Neuron (in vitro differentiated cells): Measurements from ENCODE around the gene ZNF407.

Source experiments
- H2AFZ ChIP-seq: one replicate; pipeline ENCODE4 v1.6.1; 2013; ENCODE audit warnings: low read depth, mild to moderate bottlenecking, inconsistent platforms, low read length, moderate library complexity
- H3K27me3 ChIP-seq: one replicate; pipeline ENCODE4 v1.6.1; 2013; ENCODE audit warnings: low read length; ENCODE audit not compliant: insufficient read depth
- H3K36me3 ChIP-seq: one replicate; pipeline ENCODE4 v1.6.1; 2013; ENCODE audit warnings: low read length; ENCODE audit not compliant: insufficient read depth
- H3K4me1 ChIP-seq: one replicate; pipeline ENCODE4 v1.6.1; 2013; ENCODE audit warnings: low read length; ENCODE audit not compliant: insufficient read depth
- H3K4me3 ChIP-seq: 2 replicates; pipeline ENCODE4 v1.5.1; 2013; ENCODE audit warnings: mild to moderate bottlenecking, low read length, moderate library complexity
- H3K9me3 ChIP-seq: one replicate; pipeline ENCODE4 v1.6.1; 2013; ENCODE audit warnings: low read length

ZNF407 gene

GRCh38 chr18:74567822-74568221 lies 29.8 kb upstream of the ZNF407 start:
- no peak overlapping the region for H2AFZ ChIP-seq
- H3K4me3 ChIP-seq: no peak overlapping the region
- no peaks in the 10 kb centered on the region for H3K36me3 ChIP-seq
- peaks cover 4% of the 10 kb centered on the region for H3K27me3 ChIP-seq
- no peaks in the 10 kb centered on the region for H3K4me1 ChIP-seq
- H3K9me3 ChIP-seq: no peaks in the 10 kb centered on the region

GRCh38 chr18:74569401-74569800 lies 28.3 kb upstream of the ZNF407 start:
- Histone ChIP-seq H3K4me3 (no peak overlapping the region), H3K4me1 (peaks cover 3% of the 10 kb centered on the region), H3K9me3 (no peaks in the 10 kb centered on the region), H3K27me3 (peaks cover 4% of the 10 kb centered on the region), H2AFZ (no peak overlapping the region), H3K36me3 (no peaks in the 10 kb centered on the region)

GRCh38 chr18:74570266-74570665 lies 27.4 kb upstream of the ZNF407 start:
- Histone ChIP-seq H3K4me3 (no peak overlapping the region), H3K4me1 (peaks cover 4% of the 10 kb centered on the region), H3K36me3 (no peaks in the 10 kb centered on the region), H2AFZ (no peak overlapping the region), H3K9me3 (no peaks in the 10 kb centered on the region), H3K27me3 (peaks cover 4% of the 10 kb centered on the region)

DNA sequence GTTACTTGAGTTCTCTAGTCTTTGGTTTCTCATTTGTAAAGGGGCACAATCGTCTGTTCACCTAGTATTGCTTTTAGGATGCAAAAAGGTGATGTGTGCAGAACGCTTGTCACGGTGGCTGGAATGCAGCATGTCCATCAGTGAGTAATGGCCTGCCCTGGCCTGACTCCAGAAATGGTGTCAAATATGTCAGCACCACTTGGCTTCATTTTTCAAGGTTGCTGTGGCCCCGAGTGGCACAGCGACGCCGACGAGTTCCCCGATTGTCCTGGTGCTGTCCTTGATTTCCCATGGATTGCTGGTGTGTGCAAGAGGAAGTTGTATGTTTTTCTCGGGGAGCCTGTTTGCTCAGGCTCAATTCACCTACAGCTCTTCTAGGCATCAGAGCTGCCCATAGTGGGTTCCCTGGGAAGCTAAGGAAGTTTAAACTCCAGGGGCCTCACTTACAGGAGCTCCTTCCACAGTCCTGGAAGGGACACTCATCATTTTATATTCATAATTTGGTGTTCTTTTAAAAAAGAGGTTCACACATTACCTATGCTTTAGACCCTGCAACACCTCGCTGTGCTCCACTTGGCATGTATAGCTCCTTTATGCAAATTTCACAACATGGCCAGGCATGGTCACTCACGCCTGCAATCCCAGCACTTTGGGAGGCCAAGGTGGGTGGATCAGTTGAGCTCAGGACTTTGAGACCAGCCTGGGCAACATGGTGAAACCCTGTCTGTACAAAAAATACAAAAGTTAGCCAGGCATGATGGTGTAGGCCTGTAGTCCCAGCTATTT lies 25.6 kb upstream of the ZNF407 start:
- peaks cover 4% of the 10 kb centered on the region for H3K27me3 ChIP-seq
- peaks cover 4% of the 10 kb centered on the region for H3K4me1 ChIP-seq
- H3K9me3 ChIP-seq: no peaks in the 10 kb centered on the region
- no peak overlapping the region for H2AFZ ChIP-seq
- no peak overlapping the region for H3K4me3 ChIP-seq
- H3K36me3 ChIP-seq: no peaks in the 10 kb centered on the region

GRCh38 chr18:74573053-74573452 lies 24.6 kb upstream of the ZNF407 start:
- Histone ChIP-seq H3K9me3 (no peaks in the 10 kb centered on the region), H2AFZ (no peak overlapping the region), H3K36me3 (no peaks in the 10 kb centered on the region), H3K27me3 (peaks cover 4% of the 10 kb centered on the region), H3K4me3 (no peak overlapping the region), H3K4me1 (peaks cover 6% of the 10 kb centered on the region)

- no peak overlapping the region for H3K4me3 ChIP-seq
- H3K36me3 ChIP-seq: no peaks in the 10 kb centered on the region
- H3K9me3 ChIP-seq: no peaks in the 10 kb centered on the region
- peak overlapping the region; percentile 94 for H2AFZ ChIP-seq
- peaks cover 6% of the 10 kb centered on the region for H3K4me1 ChIP-seq
- peaks cover 4% of the 10 kb centered on the region for H3K27me3 ChIP-seq
These were observed 22.8 kb upstream of the ZNF407 start for GRCh38 chr18:74574916-74575315.

DNA sequence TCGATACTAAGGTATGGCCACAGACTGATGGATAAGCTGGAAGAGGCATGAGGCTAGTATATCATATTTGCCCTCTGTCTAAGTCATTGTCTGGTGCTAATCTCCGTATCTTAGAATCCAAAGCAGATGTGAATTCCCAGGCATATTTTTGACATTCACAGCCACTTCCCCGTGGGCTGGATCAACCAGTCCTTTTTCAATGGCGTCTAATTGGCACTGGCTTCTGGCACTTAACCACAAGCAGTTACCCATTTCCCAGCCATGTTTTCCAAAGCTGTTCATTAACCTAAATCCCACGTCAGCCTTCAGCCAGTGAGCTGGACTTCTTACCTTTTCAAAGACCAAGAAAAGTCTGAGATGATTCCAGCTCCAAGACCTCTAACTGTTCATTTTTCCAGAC lies 20.7 kb upstream of the ZNF407 start:
- no peaks in the 10 kb centered on the region for H3K27me3 ChIP-seq
- no peak overlapping the region for H2AFZ ChIP-seq
- no peaks in the 10 kb centered on the region for H3K9me3 ChIP-seq
- H3K4me3 ChIP-seq: no peak overlapping the region
- H3K36me3 ChIP-seq: no peaks in the 10 kb centered on the region
- peaks cover 6% of the 10 kb centered on the region for H3K4me1 ChIP-seq

DNA sequence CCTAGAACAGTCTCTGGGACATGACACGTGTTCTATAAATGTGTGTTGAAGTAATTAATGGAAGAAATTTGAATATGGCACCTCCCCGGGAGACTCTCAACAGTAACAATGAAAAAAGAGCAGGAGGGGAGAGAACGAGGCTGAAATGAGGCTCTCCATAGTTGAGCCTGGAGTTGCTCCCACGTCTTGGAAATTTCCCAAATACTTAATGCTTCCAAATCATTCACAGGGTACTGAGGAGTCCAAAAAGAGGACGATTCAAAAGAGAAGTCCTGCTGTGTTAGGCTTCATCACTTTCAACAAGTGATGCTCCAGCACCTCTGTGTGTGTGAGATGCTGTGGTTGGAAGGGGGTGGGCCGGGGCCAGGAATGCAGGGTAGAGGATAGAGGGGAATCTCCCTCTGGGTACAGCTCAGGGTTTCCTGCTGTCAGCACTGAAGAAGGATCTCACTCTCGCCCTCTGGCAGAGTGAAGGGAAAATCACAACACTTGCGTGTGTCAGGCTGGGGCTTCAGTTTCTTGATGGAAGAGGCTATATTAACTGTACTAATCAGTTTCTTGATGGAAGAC lies 18.1 kb upstream of the ZNF407 start:
- no peak overlapping the region for H3K4me3 ChIP-seq
- H3K36me3 ChIP-seq: no peaks in the 10 kb centered on the region
- H3K9me3 ChIP-seq: no peaks in the 10 kb centered on the region
- no peaks in the 10 kb centered on the region for H3K27me3 ChIP-seq
- H2AFZ ChIP-seq: no peak overlapping the region
- peaks cover 2% of the 10 kb centered on the region for H3K4me1 ChIP-seq

- no peak overlapping the region for H2AFZ ChIP-seq
- H3K36me3 ChIP-seq: no peaks in the 10 kb centered on the region
- no peaks in the 10 kb centered on the region for H3K27me3 ChIP-seq
- no peaks in the 10 kb centered on the region for H3K9me3 ChIP-seq
- H3K4me1 ChIP-seq: no peaks in the 10 kb centered on the region
- H3K4me3 ChIP-seq: no peak overlapping the region
These were observed 15.0 kb upstream of the ZNF407 start for GRCh38 chr18:74582642-74583041.

DNA sequence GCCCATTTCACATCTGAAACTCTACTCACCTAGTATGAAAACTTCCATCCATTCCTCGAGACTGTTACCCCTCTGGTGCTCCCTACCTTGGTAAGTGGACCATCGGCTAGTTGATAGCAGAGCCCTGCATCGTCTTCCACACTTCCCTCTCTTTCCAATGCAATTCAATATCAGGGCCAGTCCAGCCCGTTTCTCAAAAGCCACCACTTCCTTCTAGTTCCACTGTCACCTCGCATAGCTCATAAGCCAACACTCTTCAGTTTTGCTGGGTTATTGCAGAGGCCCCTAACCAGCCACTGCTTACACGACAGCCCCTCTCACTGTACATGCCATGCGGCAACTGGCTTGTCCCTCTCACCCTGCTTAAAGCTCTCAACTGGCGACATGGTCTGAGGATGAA lies 10.2 kb upstream of the ZNF407 start:
- H2AFZ ChIP-seq: no peak overlapping the region
- no peak overlapping the region for H3K4me3 ChIP-seq
- no peaks in the 10 kb centered on the region for H3K27me3 ChIP-seq
- H3K4me1 ChIP-seq: no peaks in the 10 kb centered on the region
- H3K9me3 ChIP-seq: no peaks in the 10 kb centered on the region
- no peaks in the 10 kb centered on the region for H3K36me3 ChIP-seq

GRCh38 chr18:74589021-74589420 lies 8.6 kb upstream of the ZNF407 start:
- H2AFZ ChIP-seq: no peak overlapping the region
- H3K4me1 ChIP-seq: no peaks in the 10 kb centered on the region
- H3K36me3 ChIP-seq: peaks cover 8% of the 10 kb centered on the region
- no peaks in the 10 kb centered on the region for H3K27me3 ChIP-seq
- H3K4me3 ChIP-seq: no peak overlapping the region
- no peaks in the 10 kb centered on the region for H3K9me3 ChIP-seq

DNA sequence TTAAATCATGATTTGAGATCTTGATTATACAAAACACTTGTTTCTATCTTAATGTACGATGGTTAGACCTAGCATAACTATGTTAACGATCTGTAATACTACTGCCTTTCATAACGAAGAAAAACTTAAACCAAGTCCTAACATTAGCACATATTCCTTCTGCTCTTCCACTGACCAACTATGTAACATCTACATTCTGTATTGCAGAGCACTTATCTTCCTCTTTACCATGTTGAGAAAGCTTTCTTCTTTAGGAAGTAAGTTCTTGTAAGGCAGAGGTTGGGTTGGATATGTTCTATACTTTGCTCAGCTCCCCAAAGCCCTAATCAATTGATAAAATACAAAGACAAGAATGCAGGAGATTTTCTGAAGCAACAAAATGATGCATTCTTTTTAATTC lies 7.9 kb upstream of the ZNF407 start:
- Histone ChIP-seq H3K4me1 (no peaks in the 10 kb centered on the region), H3K27me3 (no peaks in the 10 kb centered on the region), H3K36me3 (peaks cover 10% of the 10 kb centered on the region), H2AFZ (no peak overlapping the region), H3K4me3 (no peak overlapping the region), H3K9me3 (no peaks in the 10 kb centered on the region)

DNA sequence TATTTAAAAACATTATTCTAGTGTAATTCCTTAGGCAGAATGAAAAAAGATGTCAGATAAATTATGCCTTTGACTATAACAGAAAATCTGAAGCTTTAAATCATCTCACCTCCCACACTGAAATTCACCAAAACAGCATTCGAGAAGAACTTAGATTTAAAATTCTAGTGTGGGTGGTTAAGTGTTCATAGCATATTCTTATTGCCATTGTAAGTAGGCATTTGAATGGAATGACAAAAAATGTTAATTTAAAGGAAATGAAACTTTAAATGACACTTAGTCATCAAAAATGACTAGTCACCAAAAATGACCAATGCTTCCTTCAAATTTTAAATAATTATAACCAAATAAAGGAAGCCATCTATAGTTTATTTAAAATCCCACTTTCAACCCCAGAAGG lies 7.0 kb upstream of the ZNF407 start:
- Histone ChIP-seq H3K4me3 (no peak overlapping the region), H2AFZ (no peak overlapping the region), H3K36me3 (peaks cover 13% of the 10 kb centered on the region), H3K27me3 (no peaks in the 10 kb centered on the region), H3K9me3 (no peaks in the 10 kb centered on the region), H3K4me1 (peaks cover 4% of the 10 kb centered on the region)

GRCh38 chr18:74595431-74595830 lies 2.2 kb upstream of the ZNF407 start:
- no peaks in the 10 kb centered on the region for H3K27me3 ChIP-seq
- H3K9me3 ChIP-seq: no peaks in the 10 kb centered on the region
- no peak overlapping the region for H2AFZ ChIP-seq
- H3K36me3 ChIP-seq: peaks cover 13% of the 10 kb centered on the region
- H3K4me1 ChIP-seq: peaks cover 21% of the 10 kb centered on the region
- no peak overlapping the region for H3K4me3 ChIP-seq
